Neuronal stem cell (in vitro differentiated cells): ENCODE measurements around the gene PRKAG3.

ENCODE experiments used
- DNase-seq: peaks from one replicate; pipeline ENCODE4 v3.0.0-alpha.2; 2013; ENCODE audit warnings: low spot score
- H2AFZ ChIP-seq: one replicate; pipeline ENCODE4 v1.6.1; 2013; ENCODE audit warnings: mild to moderate bottlenecking, low read length, inconsistent platforms
- H2AK5ac ChIP-seq: 2 replicates; pipeline ENCODE4 v1.6.1; 2013; ENCODE audit warnings: low read depth, mild to moderate bottlenecking, inconsistent platforms, low read length, moderate library complexity, mixed read lengths
- H2BK120ac ChIP-seq: 2 replicates; pipeline ENCODE4 v1.6.1; 2013; ENCODE audit warnings: low read depth, mild to moderate bottlenecking, inconsistent platforms, low read length, moderate library complexity, mixed read lengths
- H2BK12ac ChIP-seq: one replicate; pipeline ENCODE4 v1.6.1; 2013; ENCODE audit warnings: low read length, inconsistent platforms
- H2BK15ac ChIP-seq: 2 replicates; pipeline ENCODE4 v1.6.1; 2013; ENCODE audit warnings: mild to moderate bottlenecking, low read length, inconsistent platforms, mixed read lengths
- H2BK5ac ChIP-seq: one replicate; pipeline ENCODE4 v1.6.1; 2013; ENCODE audit warnings: inconsistent platforms, mild to moderate bottlenecking, low read length, moderate library complexity
- H3K14ac ChIP-seq: one replicate; pipeline ENCODE4 v1.6.1; 2013; ENCODE audit warnings: low read length, inconsistent platforms
- H3K18ac ChIP-seq: 2 replicates; pipeline ENCODE4 v1.6.1; 2013; ENCODE audit warnings: low read length, inconsistent platforms
- H3K23ac ChIP-seq: 2 replicates; pipeline ENCODE4 v1.6.1; 2013; ENCODE audit warnings: low read depth, mild to moderate bottlenecking, mixed read lengths, low read length, inconsistent platforms; ENCODE audit not compliant: poor library complexity
- H3K27ac ChIP-seq: replicated peaks from 3 replicates; pipeline ENCODE4 v1.5.1; 2013; ENCODE audit warnings: low read length, inconsistent platforms
- H3K27me3 ChIP-seq, 3 experiments: 2 replicates each; pipeline ENCODE4 v1.6.1; 2013; ENCODE audit warnings: low read length in 3 of 3, mild to moderate bottlenecking in 2 of 3, inconsistent platforms in 1 of 3, low read depth in 1 of 3, mixed read lengths in 1 of 3, moderate library complexity in 1 of 3; ENCODE audit not compliant: control insufficient read depth in 3 of 3, insufficient read depth in 3 of 3
- H3K36me3 ChIP-seq, 2 donors: replicated peaks in 1 of 2; 2 replicates each; pipeline ENCODE4 v1.6.1; 2013; ENCODE audit warnings: low read length in 2 of 2; ENCODE audit not compliant: control insufficient read depth in 2 of 2, insufficient read depth in 2 of 2
- H3K4ac ChIP-seq: 2 replicates; pipeline ENCODE4 v1.6.1; 2013; ENCODE audit warnings: inconsistent platforms, mild to moderate bottlenecking, low read length, moderate library complexity
- H3K4me1 ChIP-seq, 2 donors: 1 replicate in 1 of 2; 2 replicates in 1 of 2; pipeline ENCODE4 v1.6.1; 2013; ENCODE audit warnings: low read length in 2 of 2, low read depth in 1 of 2; ENCODE audit not compliant: control insufficient read depth in 2 of 2, insufficient read depth in 1 of 2
- H3K4me2 ChIP-seq: one replicate; pipeline ENCODE4 v1.6.1; 2013; ENCODE audit warnings: mild to moderate bottlenecking, low read length, inconsistent platforms; ENCODE audit not compliant: insufficient read depth, poor library complexity, severe bottlenecking
- H3K4me3 ChIP-seq, 2 donors: 2 replicates each; pipeline ENCODE4 v1.5.1; 2013; ENCODE audit warnings: low read length in 2 of 2, mild to moderate bottlenecking in 2 of 2, inconsistent platforms in 1 of 2, moderate library complexity in 1 of 2
- H3K79me1 ChIP-seq: one replicate; pipeline ENCODE4 v1.6.1; 2013; ENCODE audit warnings: low read depth, mild to moderate bottlenecking, inconsistent platforms, low read length, moderate library complexity
- H3K9ac ChIP-seq: one replicate; pipeline ENCODE4 v1.6.1; 2013; ENCODE audit warnings: mild to moderate bottlenecking, low read depth, low read length, inconsistent platforms; ENCODE audit not compliant: poor library complexity
- H3K9me3 ChIP-seq, 2 donors: replicated peaks in 1 of 2; 2 replicates each; pipeline versions ENCODE3 to v1.6.1; 2013; ENCODE audit warnings: low read length in 2 of 2, mild to moderate bottlenecking in 2 of 2, inconsistent platforms in 1 of 2, low read depth in 1 of 2, mixed read lengths in 1 of 2, moderate library complexity in 1 of 2; ENCODE audit not compliant: control insufficient read depth in 2 of 2, insufficient read depth in 1 of 2
- H4K8ac ChIP-seq: one replicate; pipeline ENCODE4 v1.6.1; 2013; ENCODE audit warnings: low read depth, mild to moderate bottlenecking, inconsistent platforms, low read length, moderate library complexity
- H4K91ac ChIP-seq: one replicate; pipeline ENCODE4 v1.6.1; 2013; ENCODE audit warnings: low read length, low read depth, mild to moderate bottlenecking, inconsistent platforms; ENCODE audit not compliant: poor library complexity
- WGBS, 2 donors: extraction: QIAGEN DNeasy Blood & Tissue Kit; methylation state at CpG; one replicate each; pipeline ENCODE4 v1.1.7; 2013; ENCODE audit warnings: missing lambda C conversion rate in 2 of 2, mixed read lengths in 1 of 2; ENCODE audit not compliant: insufficient read length in 2 of 2, insufficient replicate concordance in 1 of 2; ENCODE audit errors: extremely low coverage in 2 of 2; 5-methylcytosine and 5-hydroxymethylcytosine counted together

The PRKAG3 gene

GRCh38 chr2:218827701-218828476 is 3.7 kb downstream of the PRKAG3 start:
- peaks cover 0 to 36% (median 0%) of the 10 kb centered on the region in 3 experiments for H3K27me3 ChIP-seq
- H4K8ac ChIP-seq, result no peak overlapping the region
- no peak for DNase-seq
- H3K4me1 ChIP-seq, result peaks cover 0 to 3% of the 10 kb centered on the region in 2 donors
- no CpG with 5 or more reads among the region's 14 CpGs for WGBS, 2 donors
- H3K9ac ChIP-seq, result no peak overlapping the region
- no peak overlapping the region for H3K4ac ChIP-seq
- no peak overlapping the region for H2AFZ ChIP-seq
- no peak overlapping the region for H3K27ac ChIP-seq
- no peak overlapping the region for H2BK5ac ChIP-seq
- no peaks in the 10 kb centered on the region for H3K36me3 ChIP-seq
- no peak overlapping the region for H2BK12ac ChIP-seq
- no peak overlapping the region for H3K4me3 ChIP-seq
- H2BK15ac ChIP-seq, result no peak overlapping the region
- no peak overlapping the region for H2AK5ac ChIP-seq
- no peak overlapping the region for H3K14ac ChIP-seq
- peak overlapping the region; percentile 78 for H3K18ac ChIP-seq
- no peak overlapping the region for H2BK120ac ChIP-seq
- no peak overlapping the region for H4K91ac ChIP-seq
- peak overlapping the region; percentile 44 for H3K23ac ChIP-seq
- H3K4me2 ChIP-seq, result no peak overlapping the region
- no peaks in the 10 kb centered on the region for H3K79me1 ChIP-seq
- H3K9me3 ChIP-seq, result no peaks in the 10 kb centered on the region

GRCh38 chr2:218826791-218827190 is 4.8 kb downstream of the PRKAG3 start:
- Histone ChIP-seq H3K4me2 (no peak overlapping the region), H3K4me1 (peaks cover 0 to 3% of the 10 kb centered on the region in 2 donors), H3K23ac (no peak overlapping the region), H2AK5ac (no peak overlapping the region), H2BK120ac (no peak overlapping the region), H3K79me1 (no peaks in the 10 kb centered on the region), H2BK5ac (no peak overlapping the region), H4K8ac (no peak overlapping the region), H2AFZ (no peak overlapping the region), H3K27me3 (peaks cover 0 to 31% (median 0%) of the 10 kb centered on the region in 3 experiments), H3K18ac (no peak overlapping the region), H3K9me3 (no peaks in the 10 kb centered on the region), H4K91ac (no peak overlapping the region), H3K14ac (no peak overlapping the region), H3K36me3 (no peaks in the 10 kb centered on the region), H3K27ac (no peak overlapping the region), H3K9ac (no peak overlapping the region), H2BK15ac (no peak overlapping the region), H3K4ac (no peak overlapping the region), H3K4me3 (peak overlapping the region in 1 of 2 donors; percentile 19), H2BK12ac (no peak overlapping the region)
- no CpG with 5 or more reads among the region's 10 CpGs for WGBS, 2 donors
- DNase-seq, result no peak

GRCh38 chr2:218824004-218824403 is 7.6 kb downstream of the PRKAG3 start:
- Histone ChIP-seq H3K9me3 (no peaks in the 10 kb centered on the region), H2BK120ac (no peak overlapping the region), H3K23ac (peak overlapping the region; percentile 49), H2BK12ac (no peak overlapping the region), H3K4me2 (no peak overlapping the region), H2AK5ac (no peak overlapping the region), H3K14ac (peak overlapping the region; percentile 75), H3K9ac (peak overlapping the region; percentile 50), H3K18ac (peak overlapping the region; percentile 25), H2BK15ac (no peak overlapping the region), H3K4me1 (no peaks in the 10 kb centered on the region), H4K91ac (no peak overlapping the region), H4K8ac (no peak overlapping the region), H3K27ac (no peak overlapping the region), H3K4ac (no peak overlapping the region), H2BK5ac (no peak overlapping the region), H3K36me3 (no peaks in the 10 kb centered on the region), H3K4me3 (no peak overlapping the region), H3K27me3 (peaks cover 0 to 22% (median 0%) of the 10 kb centered on the region in 3 experiments), H3K79me1 (no peaks in the 10 kb centered on the region), H2AFZ (no peak overlapping the region)
- no peak for DNase-seq
- WGBS, 2 donors, result no CpG with 5 or more reads among the region's 7 CpGs

DNA sequence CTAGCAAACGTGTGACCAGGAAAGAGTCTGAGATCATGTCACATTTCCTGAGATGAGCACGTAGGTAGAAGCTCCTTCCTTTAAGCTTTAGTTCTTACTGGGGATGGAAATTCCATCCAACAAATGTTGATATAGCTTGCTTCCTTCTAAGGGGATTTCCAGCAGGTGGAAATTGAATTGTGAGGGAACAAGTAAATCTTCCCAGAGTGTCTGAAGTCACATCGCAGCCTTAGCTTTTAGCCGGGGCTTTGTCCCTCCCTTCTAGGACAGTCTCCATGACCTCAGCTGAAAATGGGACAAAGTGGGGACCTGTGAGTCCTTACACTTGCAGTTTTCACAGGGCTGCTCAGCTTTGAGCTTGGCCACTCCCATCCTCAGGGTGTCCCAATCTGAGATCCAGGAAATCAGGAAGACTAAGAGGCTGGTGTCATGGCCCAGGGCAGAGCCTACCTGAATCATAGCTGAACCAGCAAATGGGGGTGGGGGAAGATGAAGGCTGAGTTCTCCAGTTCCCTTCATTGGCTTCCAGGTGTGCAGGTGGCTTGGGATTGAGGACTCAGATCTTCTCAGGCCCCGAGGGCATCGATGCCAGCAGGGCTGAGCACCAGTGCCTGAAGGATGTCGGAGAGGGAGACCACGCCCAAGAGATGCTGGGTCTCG is 8.3 kb downstream of the PRKAG3 start:
- WGBS, 2 donors, result no CpG with 5 or more reads among the region's 9 CpGs
- no peak overlapping the region for H4K91ac ChIP-seq

More for the DNA sequence above, 8.3 kb downstream of the PRKAG3 start:
- no peak overlapping the region for H3K9ac ChIP-seq
- H3K18ac ChIP-seq, result no peak overlapping the region
- H2BK120ac ChIP-seq, result no peak overlapping the region
- H3K4me2 ChIP-seq, result no peak overlapping the region
- H3K79me1 ChIP-seq, result no peaks in the 10 kb centered on the region
- H2BK15ac ChIP-seq, result no peak overlapping the region
- no peak overlapping the region for H2AK5ac ChIP-seq
- H3K4me3 ChIP-seq, result no peak overlapping the region
- H3K27me3 ChIP-seq, result peaks cover 0 to 18% (median 0%) of the 10 kb centered on the region in 3 experiments
- no peak for DNase-seq
- no peak overlapping the region for H3K14ac ChIP-seq
- no peak overlapping the region for H2BK5ac ChIP-seq
- H3K4me1 ChIP-seq, result no peaks in the 10 kb centered on the region
- H3K23ac ChIP-seq, result no peak overlapping the region
- no peak overlapping the region for H2BK12ac ChIP-seq
- no peak overlapping the region for H3K27ac ChIP-seq
- no peaks in the 10 kb centered on the region for H3K36me3 ChIP-seq
- no peak overlapping the region for H2AFZ ChIP-seq
- no peak overlapping the region for H3K4ac ChIP-seq
- H4K8ac ChIP-seq, result no peak overlapping the region
- H3K9me3 ChIP-seq, result no peaks in the 10 kb centered on the region
